Cardiac muscle cell (in vitro differentiated cells and primary cell): ENCODE results near the gene KRTAP22-1. TPM values are rescaled to one million over a fixed set of nuclear protein-coding genes. Genes with fewer than 3 reads are reported as not detected.

Experiments used
- DNase-seq, 2 donors: peaks; one replicate each; pipeline versions ENCODE4 v3.0.0 to v3.0.0-alpha.2; 2010 to 2017; ENCODE audit warnings: low read depth in 1 of 2, low spot score in 1 of 2
- H3K27ac ChIP-seq: fragments of 200-600 bp; sonication (generic); 2 replicates; pipeline ENCODE4 v1.5.1; 2016
- H3K27me3 ChIP-seq: fragments of 200-600 bp; sonication (generic); 2 replicates; pipeline ENCODE4 v1.6.0; 2016; ENCODE audit warnings: control low read depth
- H3K36me3 ChIP-seq: fragments of 200-600 bp; sonication (generic); 2 replicates; pipeline ENCODE4 v1.5.1; 2016; ENCODE audit warnings: control low read depth
- H3K4me1 ChIP-seq: fragments of 200-600 bp; sonication (generic); 2 replicates; pipeline ENCODE4 v1.8.1; 2017; ENCODE audit warnings: low read depth, mild to moderate bottlenecking, mixed run types
- H3K4me3 ChIP-seq: fragments of 200-600 bp; sonication (generic); 2 replicates; pipeline ENCODE4 v1.5.1; 2016; ENCODE audit warnings: mild to moderate bottlenecking
- H3K9me3 ChIP-seq: fragments of 200-600 bp; sonication (generic); 2 replicates; pipeline ENCODE4 v1.5.1; 2017; ENCODE audit warnings: low read depth, mild to moderate bottlenecking, control low read depth
- polyA plus RNA-seq: library from polyadenylated mRNA; unstranded; fragments of >200 nt; fragmentation: Nextera tagmentation; extraction: Ambion mirVana; gene quantifications from 2 replicates; pipeline ENCODE4 v1.2.1, GENCODE V29; 2016
- total RNA-seq: library from RNA; depleted of rRNA; stranded (reverse); fragments of >200 nt; gene quantifications from 2 replicates; pipeline ENCODE4 v1.2.3, GENCODE V29; 2016
- TF ChIP-seq, protein P1 (sequence below): IDR thresholded peaks from 2 replicates; pipeline ENCODE4 v1.5.1; 2012; ENCODE audit warnings: low read depth, mild to moderate bottlenecking, low read length

The KRTAP22-1 gene
- total and polyA plus RNA-seq, 2 experiments from 2014 or later: not detected

DNA sequence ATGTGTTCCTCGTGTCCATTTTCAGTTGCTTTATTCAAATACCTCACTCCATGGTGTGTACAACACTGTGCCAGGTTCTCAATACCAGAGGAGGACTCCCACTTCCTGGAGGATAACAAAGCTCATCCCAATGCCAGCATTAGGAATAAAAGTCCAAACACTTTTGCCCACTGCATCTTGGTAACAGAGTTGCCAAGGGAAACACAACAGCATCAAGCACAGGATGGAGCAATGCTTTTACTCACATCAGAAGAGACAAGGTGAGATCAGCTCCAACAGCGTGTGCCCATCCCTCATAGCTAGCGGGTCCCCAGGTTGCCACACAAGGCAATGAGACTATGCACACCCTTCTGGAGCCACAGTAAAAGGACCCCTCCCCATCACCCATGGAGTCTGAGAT, 22.5 kb downstream of the KRTAP22-1 start:
- Histone ChIP-seq H3K9me3 (no peaks in the 10 kb centered on the region), H3K27me3 (no peaks in the 10 kb centered on the region), H3K36me3 (no peaks in the 10 kb centered on the region), H3K27ac (no peak overlapping the region), H3K4me1 (no peaks in the 10 kb centered on the region), H3K4me3 (no peak overlapping the region)
- no peak for DNase-seq
- TF ChIP-seq, protein P1, sequence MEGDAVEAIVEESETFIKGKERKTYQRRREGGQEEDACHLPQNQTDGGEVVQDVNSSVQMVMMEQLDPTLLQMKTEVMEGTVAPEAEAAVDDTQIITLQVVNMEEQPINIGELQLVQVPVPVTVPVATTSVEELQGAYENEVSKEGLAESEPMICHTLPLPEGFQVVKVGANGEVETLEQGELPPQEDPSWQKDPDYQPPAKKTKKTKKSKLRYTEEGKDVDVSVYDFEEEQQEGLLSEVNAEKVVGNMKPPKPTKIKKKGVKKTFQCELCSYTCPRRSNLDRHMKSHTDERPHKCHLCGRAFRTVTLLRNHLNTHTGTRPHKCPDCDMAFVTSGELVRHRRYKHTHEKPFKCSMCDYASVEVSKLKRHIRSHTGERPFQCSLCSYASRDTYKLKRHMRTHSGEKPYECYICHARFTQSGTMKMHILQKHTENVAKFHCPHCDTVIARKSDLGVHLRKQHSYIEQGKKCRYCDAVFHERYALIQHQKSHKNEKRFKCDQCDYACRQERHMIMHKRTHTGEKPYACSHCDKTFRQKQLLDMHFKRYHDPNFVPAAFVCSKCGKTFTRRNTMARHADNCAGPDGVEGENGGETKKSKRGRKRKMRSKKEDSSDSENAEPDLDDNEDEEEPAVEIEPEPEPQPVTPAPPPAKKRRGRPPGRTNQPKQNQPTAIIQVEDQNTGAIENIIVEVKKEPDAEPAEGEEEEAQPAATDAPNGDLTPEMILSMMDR: no peak

DNA sequence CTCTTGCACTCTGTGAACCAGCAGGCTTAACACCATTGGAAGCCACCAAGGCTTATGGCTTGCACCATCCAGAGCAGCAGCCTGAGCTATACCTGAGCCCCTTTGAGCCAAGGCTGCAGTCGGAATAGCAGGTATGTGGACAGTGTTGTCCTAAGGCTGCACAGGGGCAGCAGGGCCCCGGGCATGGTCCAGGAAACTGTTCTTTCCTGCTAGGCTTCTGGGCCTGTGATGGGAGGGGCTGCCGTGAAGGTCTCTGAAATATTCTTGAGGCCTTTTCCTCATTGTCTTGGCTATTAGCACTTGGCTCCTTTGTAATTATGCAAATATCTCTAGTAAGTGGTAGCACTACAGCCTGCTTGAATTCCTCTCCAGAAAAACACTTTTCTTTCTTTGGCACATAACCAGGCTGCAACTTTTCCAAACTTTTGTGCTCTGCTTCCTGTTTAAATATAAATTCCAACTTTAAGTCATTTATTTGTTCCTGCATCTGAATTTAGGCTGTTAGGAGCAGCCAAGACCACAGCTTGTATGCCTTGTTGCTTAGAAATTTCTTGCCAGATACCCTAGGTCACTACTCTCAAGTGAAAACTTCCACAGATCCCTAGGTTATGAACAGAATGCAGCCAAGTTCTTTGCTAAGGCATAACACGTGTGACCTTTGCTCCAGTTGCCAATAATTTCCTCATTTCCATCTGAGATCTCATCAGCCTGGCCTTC, 24.7 kb downstream of the KRTAP22-1 start:
- Histone ChIP-seq H3K4me3 (no peak overlapping the region), H3K4me1 (no peaks in the 10 kb centered on the region), H3K27me3 (no peaks in the 10 kb centered on the region), H3K9me3 (no peaks in the 10 kb centered on the region), H3K36me3 (no peaks in the 10 kb centered on the region), H3K27ac (no peak overlapping the region)
- no peak for DNase-seq
- TF ChIP-seq, protein P1: no peak

DNA sequence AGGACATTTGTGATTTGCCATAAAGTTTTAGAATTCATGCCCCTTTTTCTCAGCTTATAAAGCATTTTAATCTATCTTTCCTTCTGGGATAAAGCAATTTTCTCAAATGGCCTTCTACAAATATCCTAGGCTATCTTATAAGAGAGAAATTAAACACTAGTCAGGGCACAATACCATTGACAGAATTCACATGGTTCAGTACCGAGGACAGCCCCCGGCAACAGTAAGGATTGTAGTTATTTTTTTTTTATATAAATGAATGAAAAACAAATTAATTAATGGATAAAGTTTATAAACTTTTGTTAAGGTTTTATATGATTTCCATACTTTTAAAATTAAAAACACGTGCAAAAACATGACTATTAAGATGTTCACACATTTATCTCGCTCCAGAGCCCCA, 27.2 kb downstream of the KRTAP22-1 start:
- H3K4me1 ChIP-seq: no peaks in the 10 kb centered on the region
- no peaks in the 10 kb centered on the region for H3K9me3 ChIP-seq
- H3K36me3 ChIP-seq: no peaks in the 10 kb centered on the region
- TF ChIP-seq, protein P1: no peak
- no peak for DNase-seq
- no peak overlapping the region for H3K27ac ChIP-seq
- H3K27me3 ChIP-seq: no peaks in the 10 kb centered on the region
- no peak overlapping the region for H3K4me3 ChIP-seq

DNA sequence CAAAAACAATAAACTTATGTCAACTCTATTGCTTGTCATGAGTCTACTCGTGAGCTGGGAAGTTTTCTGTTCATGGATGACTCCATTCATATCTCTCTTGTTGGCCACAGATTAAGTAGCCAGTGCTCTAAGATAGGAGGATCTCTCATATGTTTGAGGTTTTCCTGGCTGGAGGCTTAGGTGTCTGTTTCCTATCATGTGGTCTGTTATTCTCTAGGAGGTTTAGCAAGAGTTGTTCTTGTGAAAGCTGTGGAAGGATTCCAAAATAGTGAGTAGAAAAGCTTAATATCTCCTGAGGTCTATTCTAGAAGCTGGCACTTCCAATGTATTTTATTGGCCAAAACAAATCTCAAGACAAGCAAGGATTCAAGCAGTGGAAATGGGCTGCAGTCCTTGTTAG, 28.3 kb downstream of the KRTAP22-1 start:
- H3K36me3 ChIP-seq: no peaks in the 10 kb centered on the region
- TF ChIP-seq, protein P1: no peak
- H3K27me3 ChIP-seq: no peaks in the 10 kb centered on the region
- peak in 1 of 2 donors; percentile 0 for DNase-seq
- H3K4me1 ChIP-seq: no peaks in the 10 kb centered on the region
- no peaks in the 10 kb centered on the region for H3K9me3 ChIP-seq
- H3K4me3 ChIP-seq: no peak overlapping the region
- H3K27ac ChIP-seq: no peak overlapping the region

DNA sequence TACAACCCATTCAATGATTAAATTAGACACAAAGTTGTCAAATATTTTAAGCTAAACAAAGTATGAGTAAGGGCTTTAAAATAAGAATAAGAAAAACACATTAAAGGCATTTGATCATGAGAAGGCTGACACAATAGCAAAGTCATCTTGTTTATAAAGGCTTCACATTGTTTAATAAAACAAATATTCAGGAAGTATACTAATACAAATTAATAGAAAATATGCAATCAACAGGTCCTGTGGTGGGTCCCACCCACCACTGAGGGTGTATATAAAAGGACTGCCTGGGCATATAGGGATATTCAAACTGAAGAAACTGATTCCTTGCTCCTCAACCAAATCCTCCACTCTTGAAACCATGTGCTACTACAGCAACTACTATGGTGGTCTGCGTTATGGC, 34.0 kb downstream of the KRTAP22-1 start, which contains the start of gene KRTAP20-2:
TSS of gene KRTAP20-2 (plus strand) at position 301 of the 400 bp plus-strand sequence. CDS start at position 359, 58 bp downstream.
- no peaks in the 10 kb centered on the region for H3K4me1 ChIP-seq
- no peaks in the 10 kb centered on the region for H3K27me3 ChIP-seq
- no peak within 1 kb of the TSS for H3K27ac ChIP-seq
- no peaks in the 10 kb centered on the region for H3K9me3 ChIP-seq
- no peaks in the 10 kb centered on the region for H3K36me3 ChIP-seq
- TF ChIP-seq, protein P1: no peak
- no peak for DNase-seq
- no peak within 1 kb of the TSS for H3K4me3 ChIP-seq
